ENCODE results near the gene RFX3. TPM values are rescaled to one million over a fixed set of nuclear protein-coding genes. Genes with fewer than 3 reads are reported as not detected.

Gene RFX3
- total RNA-seq, 2 donors from 2014 or later, result 2.2 to 2.7 TPM

- DNase-seq (ENCODE audit: low spot score), result no peak
- no peak overlapping the region for H3K27ac ChIP-seq
- H3K9me3 ChIP-seq, result no peaks in the 10 kb centered on the region
- peaks cover 0 to 4% of the 10 kb centered on the region in 2 donors for H3K4me1 ChIP-seq
- H3K27me3 ChIP-seq, result no peaks in the 10 kb centered on the region
- H3K4me3 ChIP-seq, result no peak overlapping the region
- no peak for TF ChIP-seq CTCF (IDR thresholded peaks at IDR 0.05)
- no peaks in the 10 kb centered on the region for H3K36me3 ChIP-seq
These were observed 116.3 kb downstream of the RFX3 start for GRCh38 chr9:3409453-3409852.

GRCh38 chr9:3403315-3403714 lies 122.5 kb downstream of the RFX3 start:
- H3K36me3 ChIP-seq, result no peaks in the 10 kb centered on the region
- no peak for DNase-seq (ENCODE audit: low spot score)
- no peaks in the 10 kb centered on the region for H3K9me3 ChIP-seq
- TF ChIP-seq CTCF (IDR thresholded peaks at IDR 0.05), result no peak
- no peaks in the 10 kb centered on the region for H3K27me3 ChIP-seq
- no peak overlapping the region for H3K27ac ChIP-seq
- H3K4me3 ChIP-seq, result no peak overlapping the region
- H3K4me1 ChIP-seq, result peaks cover 0 to 8% of the 10 kb centered on the region in 2 donors

GRCh38 chr9:3401221-3401954 lies 124.4 kb downstream of the RFX3 start:
- Histone ChIP-seq H3K9me3 (no peaks in the 10 kb centered on the region), H3K36me3 (no peaks in the 10 kb centered on the region), H3K4me1 (peaks cover 0 to 8% of the 10 kb centered on the region in 2 donors), H3K4me3 (no peak overlapping the region), H3K27ac (no peak overlapping the region), H3K27me3 (no peaks in the 10 kb centered on the region)
- no peak for DNase-seq (ENCODE audit: low spot score)
- no peak for TF ChIP-seq CTCF (IDR thresholded peaks at IDR 0.05)

GRCh38 chr9:3398232-3398648 lies 127.6 kb downstream of the RFX3 start:
- TF ChIP-seq CTCF (IDR thresholded peaks at IDR 0.05), result no peak
- Histone ChIP-seq H3K9me3 (no peaks in the 10 kb centered on the region), H3K27me3 (no peaks in the 10 kb centered on the region), H3K4me3 (no peak overlapping the region), H3K36me3 (no peaks in the 10 kb centered on the region), H3K27ac (no peak overlapping the region), H3K4me1 (peaks cover 0 to 8% of the 10 kb centered on the region in 2 donors)
- DNase-seq (ENCODE audit: low spot score), result no peak

- no peak for TF ChIP-seq CTCF (IDR thresholded peaks at IDR 0.05)
- Histone ChIP-seq H3K4me1 (peaks cover 0 to 8% of the 10 kb centered on the region in 2 donors), H3K4me3 (no peak overlapping the region), H3K27me3 (no peaks in the 10 kb centered on the region), H3K9me3 (no peaks in the 10 kb centered on the region), H3K27ac (no peak overlapping the region), H3K36me3 (no peaks in the 10 kb centered on the region)
- no peak for DNase-seq (ENCODE audit: low spot score)
These were observed 128.0 kb downstream of the RFX3 start for GRCh38 chr9:3397766-3398165.

GRCh38 chr9:3391414-3391813 lies 134.4 kb downstream of the RFX3 start:
- H3K9me3 ChIP-seq, result no peaks in the 10 kb centered on the region
- no peaks in the 10 kb centered on the region for H3K27me3 ChIP-seq
- TF ChIP-seq CTCF (IDR thresholded peaks at IDR 0.05), result no peak
- H3K27ac ChIP-seq, result no peak overlapping the region
- DNase-seq (ENCODE audit: low spot score), result no peak
- no peaks in the 10 kb centered on the region for H3K36me3 ChIP-seq
- H3K4me3 ChIP-seq, result no peak overlapping the region
- no peaks in the 10 kb centered on the region for H3K4me1 ChIP-seq
